IMR-90 (cell line): ENCODE data around the gene SIPA1L3. TPM values are rescaled to one million over a fixed set of nuclear protein-coding genes. Genes with fewer than 3 reads are reported as not detected.

Source experiments
- ATAC-seq: fragments of 200-7000 bp; cut with Tn5 transposase; 2 replicates; pipeline ENCODE4 v1.9.1; 2020; ENCODE audit warnings: low read depth, mild to moderate bottlenecking, moderate library complexity
- BruUV-seq: library from RNA; stranded (reverse); fragments of 400-500 nt; replicated peaks from 2 replicates; lab custom pipeline; 2021; lab: Mats Ljungman, UMichigan
- CTCF ChIA-PET: fragments of 300-600 bp; formaldehyde crosslinking; extraction: SDS; loops from one replicate; lab custom pipeline; 2021; ENCODE audit warnings: antibody characterized with exemption; lab: Yijun Ruan, JAX
- POLR2A ChIA-PET: fragments of 300-600 bp; sonication (Branson Sonifier 250); formaldehyde crosslinking; loops from one replicate; lab custom pipeline; 2022; ENCODE audit warnings: antibody characterized with exemption; ENCODE audit not compliant: unreplicated experiment; lab: Charles Lee
- DNase-seq: peaks from one replicate; pipeline ENCODE4 v3.0.0; 2013
- H2AFZ ChIP-seq: replicated peaks from 2 replicates; pipeline ENCODE3; 2013; ENCODE audit warnings: low read length, mild to moderate bottlenecking; ENCODE audit not compliant: poor library complexity
- H2AK5ac ChIP-seq: 2 replicates; pipeline ENCODE4 v1.6.1; 2013; ENCODE audit warnings: low read depth, low read length, inconsistent platforms
- H2AK9ac ChIP-seq: replicated peaks from 2 replicates; pipeline ENCODE3; 2013; ENCODE audit warnings: mild to moderate bottlenecking, low read depth, low read length, moderate library complexity; ENCODE audit not compliant: poor library complexity
- H2BK120ac ChIP-seq: 2 replicates; pipeline ENCODE4 v1.6.1; 2013; ENCODE audit warnings: low read depth, low read length, inconsistent platforms
- H2BK15ac ChIP-seq: 3 replicates; pipeline ENCODE4 v1.6.1; 2013; ENCODE audit warnings: low read depth, low read length, inconsistent platforms
- H2BK20ac ChIP-seq: 2 replicates; pipeline ENCODE4 v1.6.1; 2013; ENCODE audit warnings: low read depth, mild to moderate bottlenecking, inconsistent platforms, low read length, moderate library complexity
- H2BK5ac ChIP-seq: 2 replicates; pipeline ENCODE4 v1.6.1; 2013; ENCODE audit warnings: mild to moderate bottlenecking, low read depth, low read length, inconsistent platforms; ENCODE audit not compliant: poor library complexity, severe bottlenecking
- H3K14ac ChIP-seq: replicated peaks from 2 replicates; pipeline ENCODE4 v1.6.1; 2013; ENCODE audit warnings: low read depth, low read length, inconsistent platforms
- H3K18ac ChIP-seq: 2 replicates; pipeline ENCODE4 v1.6.1; 2013; ENCODE audit warnings: low read depth, low read length, control low read depth
- H3K23ac ChIP-seq: 2 replicates; pipeline ENCODE4 v1.6.1; 2013; ENCODE audit warnings: low read depth, low read length, inconsistent platforms
- H3K27ac ChIP-seq: 2 replicates; pipeline ENCODE4 v1.5.1; 2013; ENCODE audit warnings: mild to moderate bottlenecking, control low read depth, low read length; ENCODE audit not compliant: insufficient read depth
- H3K27me3 ChIP-seq: 2 replicates; pipeline ENCODE4 v1.6.1; 2013; ENCODE audit warnings: low read length; ENCODE audit not compliant: control insufficient read depth, insufficient read depth
- H3K36me3 ChIP-seq: 2 replicates; pipeline ENCODE4 v1.6.1; 2013; ENCODE audit warnings: low read length, mixed read lengths; ENCODE audit not compliant: control insufficient read depth, insufficient read depth
- H3K4ac ChIP-seq: 2 replicates; pipeline ENCODE4 v1.6.1; 2013; ENCODE audit warnings: low read depth, low read length, inconsistent platforms
- H3K4me1 ChIP-seq: 2 replicates; pipeline ENCODE4 v1.6.1; 2013; ENCODE audit warnings: low read length, mixed read lengths; ENCODE audit not compliant: control insufficient read depth, insufficient read depth
- H3K4me2 ChIP-seq: 2 replicates; pipeline ENCODE4 v1.6.1; 2013; ENCODE audit warnings: low read depth, mild to moderate bottlenecking, control low read depth, low read length, moderate library complexity
- H3K4me3 ChIP-seq: 2 replicates; pipeline ENCODE4 v1.5.1; 2013; ENCODE audit warnings: low read depth, mild to moderate bottlenecking, control low read depth, low read length, moderate library complexity; ENCODE audit not compliant: insufficient read depth
- H3K56ac ChIP-seq: 2 replicates; pipeline ENCODE4 v1.6.1; 2013; ENCODE audit warnings: low read length, inconsistent platforms; ENCODE audit not compliant: insufficient read depth; ENCODE audit errors: extremely low read depth
- H3K79me1 ChIP-seq, 2 experiments: 2 replicates each; pipeline ENCODE4 v1.6.1; 2013; ENCODE audit warnings: low read length in 2 of 2, inconsistent platforms in 1 of 2, low read depth in 1 of 2
- H3K9ac ChIP-seq: 2 replicates; pipeline ENCODE4 v1.6.1; 2013; ENCODE audit warnings: low read depth, low read length, control low read depth
- H3K9me1 ChIP-seq: 2 replicates; pipeline ENCODE4 v1.6.1; 2013; ENCODE audit warnings: low read length, inconsistent platforms; ENCODE audit not compliant: insufficient read depth
- H3K9me3 ChIP-seq: 2 replicates; pipeline ENCODE4 v1.6.1; 2013; ENCODE audit warnings: low read length; ENCODE audit not compliant: control insufficient read depth, insufficient read depth
- H4K20me1 ChIP-seq: 2 replicates; pipeline ENCODE4 v1.6.1; 2013; ENCODE audit warnings: low read length, inconsistent platforms; ENCODE audit not compliant: insufficient read depth
- H4K5ac ChIP-seq: 2 replicates; pipeline ENCODE4 v1.6.1; 2013; ENCODE audit warnings: mild to moderate bottlenecking, low read depth, low read length, control low read depth
- H4K8ac ChIP-seq, 2 experiments: 2 replicates each; pipeline ENCODE4 v1.6.1; 2013; ENCODE audit warnings: low read depth in 2 of 2, low read length in 2 of 2, control low read depth in 1 of 2, inconsistent platforms in 1 of 2
- H4K91ac ChIP-seq: 2 replicates; pipeline ENCODE4 v1.6.1; 2013; ENCODE audit warnings: low read depth, low read length, inconsistent platforms; ENCODE audit not compliant: insufficient read depth
- BHLHE40 ChIP-seq: fragments of 150-350 bp; IDR thresholded peaks from 2 replicates; pipeline ENCODE4 v1.6.1; 2016; ENCODE audit warnings: mild to moderate bottlenecking, low read depth, low read length
- CTCF ChIP-seq: conservative IDR thresholded peaks from 2 replicates; pipeline ENCODE4 v1.5.1; 2012; ENCODE audit warnings: mild to moderate bottlenecking, low read depth, low read length, improper control_type of control experiment
- FOS ChIP-seq: fragments of 150-350 bp; IDR thresholded peaks from 2 replicates; pipeline ENCODE4 v1.6.1; 2016; ENCODE audit warnings: low read depth, low read length
- MAZ ChIP-seq: IDR thresholded peaks from 2 replicates; pipeline ENCODE4 v1.6.1; 2012; ENCODE audit warnings: low read depth, mild to moderate bottlenecking, low read length, improper control_type of control experiment, moderate library complexity, borderline replicate concordance
- WGBS, 2 experiments: methylation state at CpG; one replicate each; pipeline versions ENCODE4 v1.1.5 to v1.1.7; 2013; ENCODE audit warnings: missing lambda C conversion rate in 2 of 2; ENCODE audit not compliant: insufficient read length in 1 of 2; ENCODE audit errors: extremely low coverage in 2 of 2; 5-methylcytosine and 5-hydroxymethylcytosine counted together
- dilution Hi-C: fragments of 300-500 bp; cut with HindIII; formaldehyde crosslinking; loops from one replicate; pipeline ENCODE4 v1.14.3; 2018; ENCODE audit warnings: low sequenced_read_pairs; ENCODE audit not compliant: unreplicated experiment
- in situ Hi-C: fragments of 300-500 bp; cut with MboI; formaldehyde crosslinking; loops from 3 replicates; pipeline ENCODE4 v1.14.3; 2019; ENCODE audit warnings: low sequenced_read_pairs, inconsistent platforms, mixed read lengths
- intact Hi-C: fragments of 100-400 bp; cut with micrococcal nuclease; formaldehyde crosslinking; loops from 2 replicates; pipeline ENCODE4 v1.10.0; 2022
- polyA plus RNA-seq, 3 experiments: library from polyadenylated mRNA; depleted of rRNA; stranded (reverse); fragments of >200 nt; gene quantifications; 2 replicates each; pipeline ENCODE4 v1.2.3, GENCODE V29; 2012; ENCODE audit warnings: low replicate concordance in 1 of 3
- total RNA-seq: library from RNA; depleted of rRNA; stranded (reverse); fragments of >200 nt; gene quantifications from 2 replicates; pipeline ENCODE4 v1.2.3, GENCODE V29; 2012

Gene SIPA1L3
- total and polyA plus RNA-seq, 2 of the 4 experiments (the other 2 are of a cell fraction): 4.1 to 9.4 TPM

- Histone ChIP-seq H3K18ac (no peak overlapping the region), H3K14ac (no peak overlapping the region), H4K20me1 (no peaks in the 10 kb centered on the region), H3K4me3 (no peak overlapping the region), H2AK9ac (no peak overlapping the region), H2AK5ac (no peak overlapping the region; the same call in 1 of the 2 replicates), H2BK5ac (no peak overlapping the region), H3K4ac (no peak overlapping the region), H3K9me1 (peaks cover 12% of the 10 kb centered on the region), H2BK120ac (no peak overlapping the region), H3K9me3 (peaks cover 6% of the 10 kb centered on the region), H3K36me3 (peaks cover 3% of the 10 kb centered on the region; the same call in 1 of the 2 replicates), H3K56ac (no peak overlapping the region), H4K8ac (no peak overlapping the region), H2BK15ac (no peak overlapping the region), H4K91ac (no peak overlapping the region), H3K79me1 (peaks cover 40 to 87% of the 10 kb centered on the region in 2 experiments), H3K27ac (no peak overlapping the region), H3K27me3 (no peaks in the 10 kb centered on the region), H3K4me2 (no peak overlapping the region), H3K9ac (no peak overlapping the region), H2BK20ac (no peak overlapping the region), H3K23ac (no peak overlapping the region), H4K5ac (no peak overlapping the region), H3K4me1 (peaks cover 10% of the 10 kb centered on the region), H2AFZ (no peak overlapping the region)
- intact Hi-C loops: no loop called here
- CTCF ChIA-PET: no interaction called here
- 100% methylated on average over 2 of the region's 4 CpGs; no CpG with 5 or more reads in 1 of the 2 experiments for WGBS, 2 experiments
- in situ Hi-C loops: no loop called here
- dilution Hi-C loops: no loop called here
- TF ChIP-seq CTCF (no peak), FOS (no peak), MAZ (no peak), BHLHE40 (no peak)
- no peak for ATAC-seq
- BruUV-seq: no TSS peak
- POLR2A ChIA-PET: no interaction called here
- DNase-seq: no peak
Observed at GRCh38 chr19:37970699-37971098, 63.7 kb downstream of the SIPA1L3 start.
